Muscle of arm (tissue), 12 donors: ENCODE data around the gene TMEM144. TPM values are rescaled to one million over a fixed set of nuclear protein-coding genes. Genes with fewer than 3 reads are reported as not detected.
"Not testable (repeated sequence)": the region's sequence is repeated elsewhere in the genome, so short reads cannot be mapped to it uniquely, and the experiment has no call there.

Experiments used
- DNase-seq: peaks from one replicate; pipeline ENCODE4 v3.0.0-alpha.2; 2013
- polyA plus RNA-seq, 12 donors: library from polyadenylated mRNA; unstranded; fragments of 120-200 nt; gene quantifications; one replicate each; pipeline ENCODE4 v1.2.1, GENCODE V29; 2013; ENCODE audit not compliant: insufficient read length in 12 of 12

The TMEM144 gene
- polyA plus RNA-seq, 12 donors: 1.7 to 15.2 (median 3.2) TPM; not detected in 1

- no peak for DNase-seq
These were observed 20.9 kb upstream of the TMEM144 start for GRCh38 chr4:158189422-158189821.

- no peak for DNase-seq
These were observed 19.6 kb upstream of the TMEM144 start for GRCh38 chr4:158190718-158191117.

GRCh38 chr4:158192439-158193158 lies 17.7 kb upstream of the TMEM144 start:
- DNase-seq: no peak

GRCh38 chr4:158193171-158193749 lies 17.0 kb upstream of the TMEM144 start:
- DNase-seq: no peak

GRCh38 chr4:158195297-158195696 lies 15.0 kb upstream of the TMEM144 start:
- DNase-seq: no peak

- no peak for DNase-seq
These were observed 13.0 kb upstream of the TMEM144 start for GRCh38 chr4:158197194-158197776.

GRCh38 chr4:158200214-158200613 lies 10.1 kb upstream of the TMEM144 start:
- no peak for DNase-seq

GRCh38 chr4:158201322-158201721 lies 9.0 kb upstream of the TMEM144 start:
- DNase-seq: no peak

GRCh38 chr4:158201876-158202275 lies 8.4 kb upstream of the TMEM144 start:
- DNase-seq: no peak

GRCh38 chr4:158202481-158202880 lies 7.8 kb upstream of the TMEM144 start:
- no peak for DNase-seq

- DNase-seq: no peak
These were observed 6.8 kb upstream of the TMEM144 start for GRCh38 chr4:158203436-158203835.

- DNase-seq: no peak
These were observed 6.4 kb upstream of the TMEM144 start for GRCh38 chr4:158203929-158204328.

GRCh38 chr4:158208963-158209640 lies 1.2 kb upstream of the TMEM144 start:
- peak; percentile 7 for DNase-seq

- no peak for DNase-seq
These were observed 936 bp downstream of the TMEM144 start for GRCh38 chr4:158211222-158211621.

GRCh38 chr4:158213466-158213865 lies 3.2 kb downstream of the TMEM144 start:
- DNase-seq: no peak

GRCh38 chr4:158214856-158215255 lies 4.6 kb downstream of the TMEM144 start:
- DNase-seq: no peak

- DNase-seq: no peak
These were observed 7.5 kb downstream of the TMEM144 start for GRCh38 chr4:158217763-158218162.

GRCh38 chr4:158219623-158220022 lies 9.3 kb downstream of the TMEM144 start:
- DNase-seq: no peak

- not testable (repeated sequence) for DNase-seq
These were observed 14.0 kb downstream of the TMEM144 start for GRCh38 chr4:158224318-158224717.

- not testable (repeated sequence) for DNase-seq
These were observed 14.7 kb downstream of the TMEM144 start for GRCh38 chr4:158224999-158225398.

GRCh38 chr4:158227880-158228279 lies 17.6 kb downstream of the TMEM144 start:
- DNase-seq: not testable (repeated sequence)

- DNase-seq: not testable (repeated sequence)
These were observed 18.1 kb downstream of the TMEM144 start for GRCh38 chr4:158228399-158228798.

GRCh38 chr4:158229768-158230167 lies 19.5 kb downstream of the TMEM144 start:
- no peak for DNase-seq
